D721Med (cell line): Measurements from ENCODE around the gene IL6R.

Experiments
- DNase-seq: peaks from one replicate; pipeline ENCODE4 v3.0.0; 2011; ENCODE audit warnings: low spot score; ENCODE audit not compliant: insufficient read length
- FAIRE-seq: peaks from 2 replicates; lab custom pipeline; 2011; peaks lifted over from hg19 to GRCh38; lab: Jason Lieb, UNC
- CTCF ChIP-seq: IDR thresholded peaks from 2 replicates; pipeline ENCODE4 v1.5.1; 2012; ENCODE audit warnings: mild to moderate bottlenecking, control low read depth; ENCODE audit not compliant: insufficient read depth; ENCODE audit errors: missing control alignments

Gene IL6R

GRCh38 chr1:154445040-154445472 is 39.9 kb downstream of the IL6R start:
- TF ChIP-seq CTCF, result no peak
- DNase-seq (no peak), FAIRE-seq (no peak)

- FAIRE-seq, result no peak
- DNase-seq, result no peak
- TF ChIP-seq CTCF, result no peak
Observed at GRCh38 chr1:154446292-154446691, 41.1 kb downstream of the IL6R start.

GRCh38 chr1:154446789-154447188 is 41.6 kb downstream of the IL6R start:
- FAIRE-seq (no peak), DNase-seq (no peak)
- no peak for TF ChIP-seq CTCF

DNA sequence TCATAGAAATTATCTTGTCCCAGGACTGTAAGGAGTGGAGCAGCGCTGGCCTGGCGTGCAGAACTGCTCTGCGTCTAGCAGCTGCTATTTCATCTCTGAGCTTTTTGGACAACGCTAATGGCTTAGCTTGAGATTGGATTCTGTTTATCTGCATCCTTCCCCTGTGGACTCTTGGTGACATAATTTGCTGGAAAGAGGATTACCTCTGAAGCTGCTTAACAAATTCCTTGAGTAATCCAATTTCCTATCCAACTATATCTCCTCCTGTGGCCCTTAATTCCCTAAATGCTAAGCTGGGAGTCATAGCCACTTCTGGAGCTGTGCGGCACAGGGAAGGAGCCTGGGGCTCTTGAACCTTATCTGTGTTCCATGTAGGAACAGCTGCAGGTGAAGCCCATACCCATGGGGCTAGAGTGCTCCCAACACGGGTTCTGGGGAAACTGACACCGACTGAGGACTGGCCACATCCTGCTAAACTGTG is 43.2 kb downstream of the IL6R start:
- no peak for TF ChIP-seq CTCF
- DNase-seq, result peak; percentile 96
- peak; percentile 99 for FAIRE-seq

GRCh38 chr1:154453161-154453560 is 48.0 kb downstream of the IL6R start:
- no peak for DNase-seq
- no peak for FAIRE-seq
- no peak for TF ChIP-seq CTCF

- no peak for DNase-seq
Observed at GRCh38 chr1:154453574-154454352, 48.6 kb downstream of the IL6R start.

More at GRCh38 chr1:154453574-154454352, 48.6 kb downstream of the IL6R start:
- TF ChIP-seq CTCF, result no peak
- no peak for FAIRE-seq
